ENCODE results near the gene ZNF317. TPM values are rescaled to one million over a fixed set of nuclear protein-coding genes. Genes with fewer than 3 reads are reported as not detected.

ZNF317 gene
- polyA plus RNA-seq, 3 donors: 17.3 to 25.5 (median 20.7) TPM

DNA sequence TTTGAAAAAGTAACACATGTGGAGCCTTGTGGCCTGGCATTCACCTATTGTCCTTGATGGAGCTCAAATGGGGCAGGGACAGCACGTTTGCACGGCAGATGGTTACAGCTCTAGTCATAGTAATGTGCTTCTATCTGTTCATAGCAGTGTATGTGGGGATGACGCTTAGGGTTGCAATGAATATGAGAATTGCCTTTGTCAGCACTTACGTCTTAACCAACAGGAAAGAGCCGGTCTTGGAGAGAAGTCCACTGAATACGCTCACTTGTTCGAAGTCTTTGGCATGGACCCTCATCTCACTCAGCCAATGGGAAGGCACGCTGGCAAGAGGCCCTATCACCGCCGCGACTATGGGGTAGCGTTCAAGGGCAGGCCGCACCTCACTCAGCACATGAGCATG lies 19.7 kb downstream of the ZNF317 start:
- 98% methylated on average over 13 of the region's 13 CpGs for WGBS (ENCODE audit: insufficient coverage)
- intact Hi-C loops (cut with micrococcal nuclease): no loop called here
- Mint-ChIP-seq H3K4me1 (peaks cover 5% of the 10 kb centered on the region), H3K27me3 (ENCODE audit: low read depth in 3 of 3) (no peaks in the 10 kb centered on the region), H3K36me3 (peaks cover 96 to 98% of the 10 kb centered on the region in 2 donors), H3K27ac (no peak overlapping the region), H3K9me3 (peaks cover 54 to 84% (median 63%) of the 10 kb centered on the region in 7 donors), H3K4me3 (no peak overlapping the region)
- Histone ChIP-seq H4K20me1 (ENCODE audit: insufficient read depth, low read length) (peaks cover 14% of the 10 kb centered on the region), H3K27ac (ENCODE audit: low read depth in 1 of 2, low read length in 2 of 2) (no peak overlapping the region), H3K27me3 (ENCODE audit: control insufficient read depth in 2 of 2, insufficient read depth in 2 of 2, low read length in 2 of 2) (no peaks in the 10 kb centered on the region), H3K9me3 (replicated peaks in 1 of 2; ENCODE audit: control insufficient read depth in 1 of 2, insufficient read depth in 1 of 2, low read length in 2 of 2) (peaks cover 78 to 82% of the 10 kb centered on the region in 2 donors), H3K4me3 (replicated peaks in 1 of 3; ENCODE audit: low read depth in 2 of 3, low read length in 3 of 3) (peak overlapping the region in 1 of 3 experiments; percentile 40), H3K4me2 (replicated peaks; ENCODE audit: extremely low read depth, low read length, poor library complexity, severe bottlenecking) (no peak overlapping the region), H3K9ac (ENCODE audit: insufficient read depth, low read length, poor library complexity, severe bottlenecking) (no peak overlapping the region), H3K36me3 (replicated peaks in 1 of 2; ENCODE audit: control insufficient read depth in 1 of 2, insufficient read depth in 2 of 2, low read length in 2 of 2) (peaks cover 68 to 92% of the 10 kb centered on the region in 2 donors), H3K4me1 (ENCODE audit: control insufficient read depth in 1 of 2, insufficient read depth in 2 of 2, low read length in 2 of 2) (no peaks in the 10 kb centered on the region), H2AFZ (ENCODE audit: insufficient read depth, low read depth, low read length, poor library complexity, severe bottlenecking) (no peak overlapping the region), H3K79me2 (ENCODE audit: insufficient read depth, low read length) (peaks cover 25% of the 10 kb centered on the region)
- no peak for DNase-seq
- TF ChIP-seq, protein P1, sequence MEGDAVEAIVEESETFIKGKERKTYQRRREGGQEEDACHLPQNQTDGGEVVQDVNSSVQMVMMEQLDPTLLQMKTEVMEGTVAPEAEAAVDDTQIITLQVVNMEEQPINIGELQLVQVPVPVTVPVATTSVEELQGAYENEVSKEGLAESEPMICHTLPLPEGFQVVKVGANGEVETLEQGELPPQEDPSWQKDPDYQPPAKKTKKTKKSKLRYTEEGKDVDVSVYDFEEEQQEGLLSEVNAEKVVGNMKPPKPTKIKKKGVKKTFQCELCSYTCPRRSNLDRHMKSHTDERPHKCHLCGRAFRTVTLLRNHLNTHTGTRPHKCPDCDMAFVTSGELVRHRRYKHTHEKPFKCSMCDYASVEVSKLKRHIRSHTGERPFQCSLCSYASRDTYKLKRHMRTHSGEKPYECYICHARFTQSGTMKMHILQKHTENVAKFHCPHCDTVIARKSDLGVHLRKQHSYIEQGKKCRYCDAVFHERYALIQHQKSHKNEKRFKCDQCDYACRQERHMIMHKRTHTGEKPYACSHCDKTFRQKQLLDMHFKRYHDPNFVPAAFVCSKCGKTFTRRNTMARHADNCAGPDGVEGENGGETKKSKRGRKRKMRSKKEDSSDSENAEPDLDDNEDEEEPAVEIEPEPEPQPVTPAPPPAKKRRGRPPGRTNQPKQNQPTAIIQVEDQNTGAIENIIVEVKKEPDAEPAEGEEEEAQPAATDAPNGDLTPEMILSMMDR (IDR thresholded peaks at IDR 0.05): no peak

DNA sequence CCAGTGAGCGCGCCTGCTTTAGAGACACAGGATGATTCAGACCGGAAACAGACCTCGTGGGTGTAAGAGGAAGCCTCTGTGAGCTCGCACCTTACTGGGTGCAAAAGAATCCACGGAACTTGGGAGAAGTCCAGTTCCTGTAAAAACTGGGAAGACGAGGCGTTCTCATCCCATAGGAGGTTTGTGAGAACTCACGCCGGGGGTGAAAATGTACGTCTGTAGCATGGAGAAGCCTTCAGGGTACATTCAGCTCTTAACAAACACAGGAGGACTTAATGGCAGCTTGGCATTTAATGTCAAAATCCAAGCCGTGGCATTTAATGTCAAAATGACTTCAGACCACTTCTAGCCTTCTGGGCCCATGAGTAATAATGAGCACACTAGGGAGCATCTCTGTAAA lies 21.2 kb downstream of the ZNF317 start:
- intact Hi-C loops (cut with micrococcal nuclease): no loop called here
- TF ChIP-seq, protein P1 (IDR thresholded peaks at IDR 0.05): no peak
- Histone ChIP-seq H2AFZ (ENCODE audit: insufficient read depth, low read depth, low read length, poor library complexity, severe bottlenecking) (no peak overlapping the region), H3K27me3 (ENCODE audit: control insufficient read depth in 2 of 2, insufficient read depth in 2 of 2, low read length in 2 of 2) (no peaks in the 10 kb centered on the region), H4K20me1 (ENCODE audit: insufficient read depth, low read length) (no peaks in the 10 kb centered on the region), H3K4me3 (replicated peaks in 1 of 3; ENCODE audit: low read depth in 2 of 3, low read length in 3 of 3) (peak overlapping the region in 1 of 3 experiments; percentile 40), H3K4me1 (ENCODE audit: control insufficient read depth in 1 of 2, insufficient read depth in 2 of 2, low read length in 2 of 2) (peaks cover under 1 to 2% of the 10 kb centered on the region in 2 donors), H3K36me3 (replicated peaks in 1 of 2; ENCODE audit: control insufficient read depth in 1 of 2, insufficient read depth in 2 of 2, low read length in 2 of 2) (peaks cover 60 to 76% of the 10 kb centered on the region in 2 donors), H3K4me2 (replicated peaks; ENCODE audit: extremely low read depth, low read length, poor library complexity, severe bottlenecking) (no peak overlapping the region), H3K79me2 (ENCODE audit: insufficient read depth, low read length) (peaks cover 10% of the 10 kb centered on the region), H3K27ac (ENCODE audit: low read depth in 1 of 2, low read length in 2 of 2) (no peak overlapping the region), H3K9ac (ENCODE audit: insufficient read depth, low read length, poor library complexity, severe bottlenecking) (no peak overlapping the region), H3K9me3 (replicated peaks in 1 of 2; ENCODE audit: control insufficient read depth in 1 of 2, insufficient read depth in 1 of 2, low read length in 2 of 2) (peaks cover 65 to 68% of the 10 kb centered on the region in 2 donors)
- Mint-ChIP-seq H3K36me3 (peaks cover 95 to 96% of the 10 kb centered on the region in 2 donors), H3K27me3 (ENCODE audit: low read depth in 3 of 3) (no peaks in the 10 kb centered on the region), H3K27ac (no peak overlapping the region), H3K4me1 (no peaks in the 10 kb centered on the region), H3K9me3 (peaks cover 45 to 70% (median 59%) of the 10 kb centered on the region in 7 donors), H3K4me3 (no peak overlapping the region)
- 100% methylated on average over 12 of the region's 12 CpGs for WGBS (ENCODE audit: insufficient coverage)
- no peak for DNase-seq
